GM12878 (cell line): ENCODE measurements around the gene ERAS.
"Not testable (repeated sequence)": the region's sequence is repeated elsewhere in the genome, so short reads cannot be mapped to it uniquely, and the experiment has no call there.

Source experiments
- BRCA1 ChIP-seq: IDR thresholded peaks from 2 replicates; pipeline ENCODE4 v1.6.1; 2011; ENCODE audit warnings: low read depth, low read length, improper control_type of control experiment
- CHD4 ChIP-seq: fragments of 200-600 bp; sonication (generic); IDR thresholded peaks from 2 replicates; pipeline ENCODE4 v1.6.1; 2016; ENCODE audit warnings: mild to moderate bottlenecking
- CTCF ChIP-seq, 3 experiments: IDR thresholded peaks in 2 of 3; conservative IDR thresholded peaks in 1 of 3; 2 replicates each; pipeline ENCODE4 v1.5.1; 2011; ENCODE audit warnings: low read depth in 3 of 3, low read length in 3 of 3, mild to moderate bottlenecking in 3 of 3, control low read depth in 2 of 3, moderate library complexity in 2 of 3, inconsistent platforms in 1 of 3, mixed read lengths in 1 of 3; ENCODE audit not compliant: control insufficient read depth in 2 of 3, insufficient read depth in 1 of 3; ENCODE audit errors: extremely low read depth in 1 of 3
- EP300 ChIP-seq, 2 experiments: fragments of 150-350 bp in 1 of 2; IDR thresholded peaks; 2 replicates each; pipeline ENCODE4 v1.6.1; 2011 to 2012; ENCODE audit warnings: low read depth in 2 of 2, low read length in 2 of 2, borderline replicate concordance in 1 of 2, improper control_type of control experiment in 1 of 2, inconsistent platforms in 1 of 2; ENCODE audit not compliant: control insufficient read depth in 1 of 2
- HCFC1 ChIP-seq: fragments of 150-350 bp; IDR thresholded peaks from 2 replicates; pipeline ENCODE4 v1.6.1; 2014; ENCODE audit warnings: low read length
- HDAC6 ChIP-seq: fragments of 200-600 bp; sonication (generic); IDR thresholded peaks from one replicate; pipeline ENCODE4 v1.8.0; 2017; ENCODE audit warnings: antibody characterized with exemption; ENCODE audit not compliant: unreplicated experiment
- POLR2A ChIP-seq: IDR thresholded peaks from 2 replicates; pipeline ENCODE4 v1.6.1; 2011; ENCODE audit warnings: low read depth, mild to moderate bottlenecking, low read length
- POLR2AphosphoS2 ChIP-seq: IDR thresholded peaks from 2 replicates; pipeline ENCODE4 v1.6.1; 2011; ENCODE audit warnings: low read depth, mild to moderate bottlenecking, low read length, improper control_type of control experiment, moderate library complexity
- ZBTB33 ChIP-seq: fragments of 450-650 bp; IDR thresholded peaks from 2 replicates; pipeline ENCODE4 v1.6.1; 2017; ENCODE audit warnings: mild to moderate bottlenecking

- not testable (repeated sequence) for TF ChIP-seq ZBTB33; EP300 (IDR thresholded peaks at IDR 0.05; ENCODE audit: borderline replicate concordance in 1 of 2, control insufficient read depth in 1 of 2, low read depth in 2 of 2, low read length in 2 of 2); CTCF (IDR thresholded peaks at IDR 0.05 in 2 of 3, conservative IDR thresholded peaks at IDR 0.05 in 1 of 3; ENCODE audit: control insufficient read depth in 2 of 3, extremely low read depth in 1 of 3, insufficient read depth in 1 of 3, low read depth in 3 of 3, low read length in 3 of 3); HCFC1; BRCA1; POLR2AphosphoS2; POLR2A; CHD4; HDAC6
Observed at GRCh38 chrX:48819394-48819793, 6.9 kb upstream of the ERAS start.
